OCI-LY1 (cell line): Measurements from ENCODE around the gene OR6Q1.

ENCODE experiments used
- H2AFZ ChIP-seq: fragments of 200-600 bp; sonication (generic), shearing (Covaris generic); 2 replicates; pipeline ENCODE4 v1.6.0; 2014; ENCODE audit warnings: antibody characterized with exemption, mild to moderate bottlenecking, low read length
- H3F3A ChIP-seq: fragments of 200-600 bp; sonication (generic), shearing (Covaris generic); 2 replicates; pipeline ENCODE4 v1.6.0; 2014; ENCODE audit warnings: mild to moderate bottlenecking, antibody characterized with exemption, low read length, moderate library complexity; ENCODE audit not compliant: insufficient read depth
- H3K27ac ChIP-seq: fragments of 200-600 bp; sonication (generic); 2 replicates; pipeline ENCODE4 v1.5.1; 2014; ENCODE audit warnings: low read length, mixed run types, mild to moderate bottlenecking, low read depth; ENCODE audit not compliant: poor library complexity, severe bottlenecking
- H3K27me3 ChIP-seq: fragments of 200-600 bp; sonication (generic); 2 replicates; pipeline ENCODE4 v1.6.0; 2014; ENCODE audit warnings: antibody characterized with exemption, mild to moderate bottlenecking, low read length, moderate library complexity; ENCODE audit not compliant: insufficient read depth
- H3K36me3 ChIP-seq: fragments of 200-600 bp; sonication (generic); 2 replicates; pipeline ENCODE4 v1.6.1; 2014; ENCODE audit warnings: mild to moderate bottlenecking, antibody characterized with exemption, low read length, moderate library complexity, mixed read lengths; ENCODE audit not compliant: insufficient read depth
- H3K4me1 ChIP-seq: fragments of 200-600 bp; sonication (generic); 2 replicates; pipeline ENCODE4 v1.5.1; 2014; ENCODE audit warnings: mild to moderate bottlenecking, low read length, moderate library complexity; ENCODE audit not compliant: insufficient read depth, severe bottlenecking
- H3K4me2 ChIP-seq: fragments of 200-600 bp; sonication (generic), shearing (Covaris generic); 2 replicates; pipeline ENCODE4 v1.6.1; 2014; ENCODE audit warnings: low read length
- H3K4me3 ChIP-seq: fragments of 200-600 bp; sonication (generic); 2 replicates; pipeline ENCODE4 v1.5.1; 2014; ENCODE audit warnings: low read length, low read depth, mild to moderate bottlenecking, mixed read lengths; ENCODE audit not compliant: poor library complexity, severe bottlenecking
- H3K79me2 ChIP-seq: fragments of 200-600 bp; shearing (Covaris generic); 2 replicates; pipeline ENCODE4 v1.6.1; 2016; ENCODE audit warnings: mixed run types, low read length, mixed read lengths; ENCODE audit not compliant: insufficient read depth
- H3K9ac ChIP-seq: fragments of 200-600 bp; sonication (generic), shearing (Covaris generic); 2 replicates; pipeline ENCODE4 v1.6.1; 2014; ENCODE audit warnings: mild to moderate bottlenecking, low read length, mixed read lengths
- H3K9me2 ChIP-seq: fragments of 200-600 bp; sonication (generic), shearing (Covaris generic); 2 replicates; pipeline ENCODE4 v1.6.1; 2014; ENCODE audit warnings: low read depth, mild to moderate bottlenecking, low read length, mixed read lengths
- H3K9me3 ChIP-seq: fragments of 200-600 bp; shearing (Covaris generic); 2 replicates; pipeline ENCODE4 v1.6.1; 2014; ENCODE audit warnings: low read length, mixed read lengths
- H4K20me1 ChIP-seq: fragments of 200-600 bp; sonication (generic), shearing (Covaris generic); 2 replicates; pipeline ENCODE4 v1.6.0; 2016; ENCODE audit warnings: mild to moderate bottlenecking, low read length; ENCODE audit not compliant: insufficient read depth
- CTCF ChIP-seq: fragments of 200-600 bp; sonication (generic), shearing (Covaris generic); IDR thresholded peaks from 2 replicates; pipeline ENCODE4 v1.5.1; 2017; ENCODE audit warnings: mild to moderate bottlenecking, antibody characterized with exemption, low read length, moderate library complexity, mixed read lengths
- EZH2 ChIP-seq: fragments of 200-600 bp; sonication (generic), shearing (Covaris generic); IDR thresholded peaks from 2 replicates; pipeline ENCODE4 v1.8.0; 2017; ENCODE audit warnings: borderline replicate concordance, mixed run types, mild to moderate bottlenecking, antibody characterized with exemption, low read length, moderate library complexity, mixed read lengths

OR6Q1 gene

GRCh38 chr11:58060535-58060934, 29.8 kb downstream of the OR6Q1 start:
- no peaks in the 10 kb centered on the region for H3K27me3 ChIP-seq
- H2AFZ ChIP-seq = no peak overlapping the region
- H3K9me2 ChIP-seq = no peaks in the 10 kb centered on the region
- H3K9me3 ChIP-seq = no peaks in the 10 kb centered on the region
- no peak overlapping the region for H3K4me2 ChIP-seq
- H3K4me1 ChIP-seq = no peaks in the 10 kb centered on the region
- no peak overlapping the region for H3K27ac ChIP-seq
- no peaks in the 10 kb centered on the region for H3F3A ChIP-seq
- H3K9ac ChIP-seq = no peak overlapping the region
- no peaks in the 10 kb centered on the region for H3K36me3 ChIP-seq
- H3K4me3 ChIP-seq = no peak overlapping the region
- H3K79me2 ChIP-seq = no peaks in the 10 kb centered on the region
- no peaks in the 10 kb centered on the region for H4K20me1 ChIP-seq
- TF ChIP-seq CTCF (no peak), EZH2 (no peak)

GRCh38 chr11:58060939-58061672, 30.4 kb downstream of the OR6Q1 start:
- no peaks in the 10 kb centered on the region for H4K20me1 ChIP-seq
- H2AFZ ChIP-seq = no peak overlapping the region
- no peak overlapping the region for H3K27ac ChIP-seq
- H3K27me3 ChIP-seq = no peaks in the 10 kb centered on the region
- H3K4me3 ChIP-seq = no peak overlapping the region
- H3K9me2 ChIP-seq = no peaks in the 10 kb centered on the region
- H3K79me2 ChIP-seq = no peaks in the 10 kb centered on the region
- no peak overlapping the region for H3K4me2 ChIP-seq
- H3K9ac ChIP-seq = no peak overlapping the region
- H3K36me3 ChIP-seq = no peaks in the 10 kb centered on the region
- no peaks in the 10 kb centered on the region for H3F3A ChIP-seq
- no peak for TF ChIP-seq EZH2
- TF ChIP-seq CTCF = no peak
- no peaks in the 10 kb centered on the region for H3K9me3 ChIP-seq
- no peaks in the 10 kb centered on the region for H3K4me1 ChIP-seq

GRCh38 chr11:58061813-58062212, 31.1 kb downstream of the OR6Q1 start:
- Histone ChIP-seq H3K4me2 (no peak overlapping the region), H3K4me3 (no peak overlapping the region), H3K36me3 (no peaks in the 10 kb centered on the region), H3K9me3 (no peaks in the 10 kb centered on the region), H3K27ac (no peak overlapping the region), H4K20me1 (no peaks in the 10 kb centered on the region), H3K79me2 (no peaks in the 10 kb centered on the region), H3F3A (no peaks in the 10 kb centered on the region), H3K4me1 (no peaks in the 10 kb centered on the region), H2AFZ (no peak overlapping the region), H3K9ac (no peak overlapping the region), H3K27me3 (no peaks in the 10 kb centered on the region), H3K9me2 (no peaks in the 10 kb centered on the region)
- TF ChIP-seq EZH2 = no peak
- TF ChIP-seq CTCF = no peak
